NCI-H345 (cell line): ENCODE data around the gene USP43.
"Not testable (repeated sequence)": the region's sequence is repeated elsewhere in the genome, so short reads cannot be mapped to it uniquely, and the experiment has no call there.

ENCODE experiments used
- DNase-seq: peaks from one replicate; lab custom pipeline; 2025; lab: John Stamatoyannopoulos, UW

USP43 gene

GRCh38 chr17:9644910-9645751 is at the start of gene USP43:
Gene USP43, plus strand, starts transcription at chr17:9645517. Its CDS starts 116 bp downstream, at chr17:9645633.
- peak; percentile 70 for DNase-seq

- not testable (repeated sequence) for DNase-seq
These were observed 47.7 kb upstream of the USP43 start for GRCh38 chr17:9597638-9598037.

GRCh38 chr17:9598661-9599060 is 46.7 kb upstream of the USP43 start:
- DNase-seq: no peak

- DNase-seq: not testable (repeated sequence)
These were observed 40.7 kb upstream of the USP43 start for GRCh38 chr17:9604583-9604982.

GRCh38 chr17:9606453-9606852 is 38.9 kb upstream of the USP43 start:
- no peak for DNase-seq

GRCh38 chr17:9607058-9607457 is 38.3 kb upstream of the USP43 start:
- DNase-seq: not testable (repeated sequence)

- DNase-seq: no peak
These were observed 33.8 kb upstream of the USP43 start for GRCh38 chr17:9611557-9611956.

GRCh38 chr17:9612006-9612405 is 33.3 kb upstream of the USP43 start:
- DNase-seq: no peak

- DNase-seq: no peak
These were observed 29.8 kb upstream of the USP43 start for GRCh38 chr17:9615486-9615885.

- DNase-seq: no peak
These were observed 22.4 kb upstream of the USP43 start for GRCh38 chr17:9622961-9623360.

GRCh38 chr17:9628509-9628908 is 16.8 kb upstream of the USP43 start:
- DNase-seq: no peak

- no peak for DNase-seq
These were observed 12.6 kb upstream of the USP43 start for GRCh38 chr17:9632741-9633140.

GRCh38 chr17:9635340-9635739 is 10.0 kb upstream of the USP43 start:
- no peak for DNase-seq

- DNase-seq: no peak
These were observed 8.8 kb upstream of the USP43 start for GRCh38 chr17:9636501-9636900.

- DNase-seq: not testable (repeated sequence)
These were observed 4.9 kb upstream of the USP43 start for GRCh38 chr17:9640388-9640787.

GRCh38 chr17:9643611-9644010 is 1.7 kb upstream of the USP43 start:
- DNase-seq: no peak

GRCh38 chr17:9645851-9646545 is 681 bp downstream of the USP43 start:
- DNase-seq: peak; percentile 31

GRCh38 chr17:9646546-9646885 is 1.2 kb downstream of the USP43 start:
- peak; percentile 3 for DNase-seq

GRCh38 chr17:9647014-9647413 is 1.7 kb downstream of the USP43 start:
- peak; percentile 18 for DNase-seq

GRCh38 chr17:9648521-9649110 is 3.3 kb downstream of the USP43 start:
- DNase-seq: no peak

GRCh38 chr17:9658593-9659211 is 13.4 kb downstream of the USP43 start:
- DNase-seq: no peak

GRCh38 chr17:9661027-9661426 is 15.7 kb downstream of the USP43 start:
- no peak for DNase-seq

GRCh38 chr17:9663511-9663910 is 18.2 kb downstream of the USP43 start:
- DNase-seq: not testable (repeated sequence)
